Measurements from ENCODE around the gene KRTAP1-5.
"Not testable (repeated sequence)": the region's sequence is repeated elsewhere in the genome, so short reads cannot be mapped to it uniquely, and the experiment has no call there.

Gene KRTAP1-5

DNA sequence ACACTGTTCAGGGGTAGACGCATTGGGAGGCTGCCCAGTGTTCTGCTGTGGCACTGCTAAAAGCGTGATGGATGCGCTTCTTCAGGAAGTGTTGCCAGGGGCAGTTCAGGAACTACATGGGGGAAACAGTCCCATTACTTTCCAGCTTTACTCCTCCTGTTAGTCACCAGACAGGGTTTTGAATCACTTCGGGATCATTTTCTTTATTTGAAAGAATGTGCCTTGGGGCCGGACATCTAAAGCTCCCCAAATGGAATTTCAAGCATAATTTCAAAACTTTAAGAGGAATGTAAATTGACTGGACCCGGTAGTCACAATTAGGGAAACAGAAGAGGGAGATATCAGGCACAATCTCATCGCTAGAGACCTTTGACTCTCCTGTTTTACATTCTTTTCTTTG, 21.4 kb upstream of the KRTAP1-5 start:
- DNase-seq (ENCODE audit: low spot score): no peak

- DNase-seq (ENCODE audit: low spot score): not testable (repeated sequence)
These were observed 19.9 kb upstream of the KRTAP1-5 start, which contains the start of gene KRTAP2-1 for GRCh38 chr17:41046735-41047465. Gene KRTAP2-1 (minus strand): TSS chr17:41047316. CDS start chr17:41047267, 49 bp downstream.

- DNase-seq (ENCODE audit: low spot score): no peak
These were observed 15.9 kb upstream of the KRTAP1-5 start for GRCh38 chr17:41042953-41043352.

DNA sequence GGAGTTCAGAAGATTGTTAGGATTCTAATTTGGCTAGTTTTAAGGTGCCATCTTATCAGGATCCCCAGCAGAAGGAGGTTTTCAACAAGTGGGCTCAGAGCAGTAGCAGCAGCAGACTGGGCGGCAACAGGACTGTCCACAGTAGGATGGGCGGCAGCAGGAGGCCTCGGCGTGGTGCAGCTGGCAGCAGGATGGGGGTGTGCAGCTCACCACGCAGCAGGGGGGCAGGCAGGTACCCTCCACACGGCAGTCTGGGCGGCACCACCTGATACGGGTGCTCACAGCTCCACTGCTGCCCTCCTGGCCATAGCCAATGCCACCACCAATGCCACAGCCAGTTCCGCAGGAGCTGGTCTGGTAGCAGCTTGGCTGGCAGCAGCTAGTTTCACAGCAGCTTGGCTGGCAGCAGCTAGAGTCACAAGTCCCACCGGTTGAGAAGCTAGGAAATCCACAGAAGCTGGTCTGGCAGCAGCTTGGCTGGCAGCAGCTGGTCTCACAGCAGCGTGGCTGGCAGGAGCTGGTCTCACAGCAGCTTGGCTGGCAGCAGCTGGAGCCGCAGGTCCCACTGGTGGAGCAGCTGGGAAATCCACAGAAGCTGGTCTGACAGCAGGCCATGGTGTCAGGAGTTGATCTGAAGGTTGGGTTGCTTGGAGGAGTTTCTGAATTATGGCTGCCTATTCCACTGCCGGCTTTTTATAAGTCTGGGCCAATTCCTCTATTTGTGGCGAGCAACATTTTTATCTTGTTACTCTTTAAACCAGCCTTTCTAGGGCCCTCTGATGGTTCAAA, 14.0 kb upstream of the KRTAP1-5 start, which contains the start of gene KRTAP1-1:
Gene KRTAP1-1 (minus strand): TSS at position 668 of the 789 bp plus-strand sequence. CDS start 53 bp downstream, at position 615.
- not testable (repeated sequence) for DNase-seq (ENCODE audit: low spot score)

- no peak for DNase-seq (ENCODE audit: low spot score)
These were observed 10.9 kb upstream of the KRTAP1-5 start for GRCh38 chr17:41037853-41038350.

- not testable (repeated sequence) for DNase-seq (ENCODE audit: low spot score)
These were observed 7.4 kb upstream of the KRTAP1-5 start, which contains the start of gene KRTAP1-3 for GRCh38 chr17:41034346-41034935. Gene KRTAP1-3 (minus strand): TSS chr17:41034874. CDS start chr17:41034821, 53 bp downstream.

DNA sequence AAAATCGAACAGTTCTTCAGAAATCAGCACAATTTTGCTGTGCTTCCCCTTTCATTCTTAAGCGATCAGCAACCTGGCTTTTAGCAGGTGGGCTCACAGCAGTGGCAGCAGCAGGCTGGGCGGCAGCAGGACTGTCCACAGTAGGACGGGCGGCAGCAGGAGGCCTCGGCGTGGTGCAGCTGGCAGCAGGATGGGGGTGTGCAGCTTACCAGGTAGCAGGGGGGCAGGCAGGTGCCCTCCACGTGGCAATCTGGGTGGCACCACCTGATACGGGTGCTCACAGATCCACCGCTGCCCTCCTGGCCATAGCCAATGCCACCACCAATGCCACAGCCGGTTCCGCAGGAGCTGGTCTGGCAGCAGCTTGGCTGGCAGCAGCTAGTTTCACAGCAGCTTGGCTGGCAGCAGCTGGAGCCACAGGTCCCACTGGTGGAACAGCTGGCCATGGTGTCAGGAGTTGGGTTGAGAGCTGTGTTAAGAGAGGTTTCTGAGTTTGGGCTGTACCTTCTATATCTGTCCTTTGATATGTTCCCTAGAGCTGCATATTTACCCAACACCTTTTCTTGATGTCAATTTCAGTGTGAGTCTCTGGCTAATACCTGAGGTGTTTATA, 2.7 kb upstream of the KRTAP1-5 start, which contains the start of gene KRTAP1-4:
Gene KRTAP1-4 (minus strand): TSS at position 563 of the 613 bp plus-strand sequence. CDS start 117 bp downstream, at position 446.
- no peak for DNase-seq (ENCODE audit: low spot score)

- DNase-seq (ENCODE audit: low spot score): no peak
These were observed 2.3 kb downstream of the KRTAP1-5 start for GRCh38 chr17:41024697-41025096.

DNA sequence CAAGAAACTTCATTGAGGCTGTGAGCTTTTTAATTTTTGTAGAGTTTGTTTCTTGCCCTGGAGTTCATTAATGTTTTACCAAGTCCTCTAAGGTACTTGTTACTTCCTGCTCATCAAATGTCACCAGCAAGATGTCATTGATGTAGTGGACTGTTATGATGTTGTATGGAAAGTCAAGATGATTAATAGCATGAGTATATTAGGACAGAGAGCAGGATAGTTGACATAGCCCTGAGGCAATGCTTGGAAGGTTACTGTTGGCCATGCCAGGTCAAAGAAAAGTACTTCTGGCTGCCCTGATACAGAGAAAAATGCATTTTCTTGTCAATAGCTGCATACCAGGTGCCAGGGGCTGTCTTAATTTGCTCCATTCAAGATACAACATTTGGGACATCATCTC, 6.7 kb downstream of the KRTAP1-5 start:
- DNase-seq (ENCODE audit: low spot score): no peak

- no peak for DNase-seq (ENCODE audit: low spot score)
These were observed 7.6 kb downstream of the KRTAP1-5 start for GRCh38 chr17:41019415-41019814.

- DNase-seq (ENCODE audit: low spot score): no peak
These were observed 8.5 kb downstream of the KRTAP1-5 start for GRCh38 chr17:41018541-41018940.

DNA sequence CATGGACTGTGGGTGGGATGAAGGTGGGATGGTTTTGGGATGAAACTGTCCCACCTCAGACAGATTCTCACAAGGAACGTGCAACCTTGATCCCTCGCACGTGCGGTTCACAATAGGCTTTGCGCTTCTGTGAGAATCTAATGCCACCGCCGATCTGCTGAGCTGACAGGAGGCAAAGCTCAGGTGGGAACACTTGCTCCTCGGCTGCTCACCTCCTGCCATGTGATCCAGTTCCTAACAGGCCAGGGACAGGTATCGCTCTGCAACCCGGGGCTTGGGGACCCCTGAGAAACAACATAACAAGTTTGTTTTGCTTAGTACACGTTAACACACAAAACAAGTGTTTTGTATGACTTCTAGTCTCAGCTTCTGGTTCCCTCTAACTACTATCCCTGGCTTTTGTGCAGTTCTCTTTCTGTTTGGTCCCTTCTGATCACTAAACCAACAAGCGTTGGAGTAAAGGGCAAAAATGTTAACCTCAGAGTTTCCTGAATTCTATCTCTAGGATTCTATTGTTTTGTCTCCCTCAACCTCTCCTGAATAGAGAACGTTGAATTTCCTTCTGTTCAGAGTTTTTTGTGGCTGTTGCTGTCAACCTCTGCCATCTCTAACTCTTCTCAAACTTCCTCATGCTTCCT, 10.3 kb downstream of the KRTAP1-5 start:
- no peak for DNase-seq (ENCODE audit: low spot score)

- no peak for DNase-seq (ENCODE audit: low spot score)
These were observed 11.6 kb downstream of the KRTAP1-5 start for GRCh38 chr17:41015454-41015853.

GRCh38 chr17:41013606-41014005, 13.4 kb downstream of the KRTAP1-5 start:
- no peak for DNase-seq (ENCODE audit: low spot score)

GRCh38 chr17:41013181-41013580, 13.8 kb downstream of the KRTAP1-5 start:
- no peak for DNase-seq (ENCODE audit: low spot score)

GRCh38 chr17:41012326-41013120, 14.5 kb downstream of the KRTAP1-5 start:
- no peak for DNase-seq (ENCODE audit: low spot score)

DNA sequence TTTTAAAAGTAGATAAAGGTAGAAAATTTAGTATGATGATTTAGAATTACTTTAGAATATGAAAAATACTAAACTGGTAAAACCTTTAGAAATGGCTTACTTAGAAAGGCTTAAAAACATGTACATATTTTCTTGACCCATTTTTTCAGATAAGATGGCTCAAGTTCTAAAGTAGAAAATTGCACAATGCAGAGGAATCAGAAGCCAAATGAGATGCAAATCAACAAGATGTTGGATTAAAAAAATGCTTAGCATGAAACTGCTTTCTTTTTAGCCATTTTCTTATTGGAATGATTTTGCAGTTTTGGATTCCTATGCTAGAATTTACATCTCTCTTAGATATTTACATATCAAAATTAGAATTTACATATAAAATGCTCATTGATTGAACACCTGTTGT, 16.6 kb downstream of the KRTAP1-5 start:
- DNase-seq (ENCODE audit: low spot score): no peak

- no peak for DNase-seq (ENCODE audit: low spot score)
These were observed 17.1 kb downstream of the KRTAP1-5 start for GRCh38 chr17:41009936-41010335.

GRCh38 chr17:41009301-41009760, 17.7 kb downstream of the KRTAP1-5 start:
- no peak for DNase-seq (ENCODE audit: low spot score)

GRCh38 chr17:41008811-41009210, 18.2 kb downstream of the KRTAP1-5 start, which contains the start of gene KRTAP3-1:
Gene KRTAP3-1 (minus strand): TSS chr17:41009128. CDS start chr17:41009074, 54 bp downstream.
- DNase-seq (ENCODE audit: low spot score): no peak
